GM23338 (cell line): ENCODE results near the gene YIF1A. TPM values are rescaled to one million over a fixed set of nuclear protein-coding genes. Genes with fewer than 3 reads are reported as not detected.

Experiments used
- ATAC-seq: fragments of 200-7000 bp; cut with Tn5 transposase; 3 replicates; pipeline ENCODE4 v1.9.1; 2020
- DNase-seq: peaks from one replicate; pipeline ENCODE4 v3.0.0-alpha.2; 2015; ENCODE audit warnings: low spot score
- H2AFZ ChIP-seq: fragments of 200-600 bp; sonication (generic); 2 replicates; pipeline ENCODE4 v1.8.0; 2016; ENCODE audit warnings: antibody characterized with exemption, mild to moderate bottlenecking, moderate library complexity
- H3F3A ChIP-seq: fragments of 200-600 bp; sonication (generic); replicated peaks from 2 replicates; pipeline ENCODE4 v1.8.0; 2017; ENCODE audit warnings: antibody characterized with exemption, mixed run types, low read depth
- H3K27ac ChIP-seq: fragments of 200-600 bp; sonication (generic); 2 replicates; pipeline ENCODE4 v1.6.1; 2016; ENCODE audit warnings: low read depth
- H3K27me3 ChIP-seq: fragments of 200-600 bp; sonication (generic); 2 replicates; pipeline ENCODE4 v1.8.0; 2016; ENCODE audit warnings: mild to moderate bottlenecking, mixed run types, moderate library complexity; ENCODE audit not compliant: insufficient read depth
- H3K36me3 ChIP-seq: fragments of 200-600 bp; sonication (generic); 2 replicates; pipeline ENCODE4 v1.8.0; 2016; ENCODE audit warnings: mild to moderate bottlenecking; ENCODE audit not compliant: insufficient read depth
- H3K4me1 ChIP-seq: fragments of 200-600 bp; sonication (generic); 2 replicates; pipeline ENCODE4 v1.8.0; 2016; ENCODE audit warnings: mild to moderate bottlenecking, moderate library complexity; ENCODE audit not compliant: insufficient read depth
- H3K4me2 ChIP-seq: fragments of 200-600 bp; sonication (generic); 2 replicates; pipeline ENCODE4 v1.7.1; 2017; ENCODE audit warnings: mixed run types
- H3K4me3 ChIP-seq: fragments of 200-600 bp; sonication (generic); 2 replicates; pipeline ENCODE4 v1.6.1; 2016; ENCODE audit warnings: mixed run types
- H3K79me2 ChIP-seq: fragments of 200-600 bp; sonication (generic); replicated peaks from 2 replicates; pipeline ENCODE4 v1.8.0; 2017; ENCODE audit warnings: mild to moderate bottlenecking; ENCODE audit not compliant: insufficient read depth
- H3K9me2 ChIP-seq: fragments of 200-600 bp; sonication (generic); 2 replicates; pipeline ENCODE4 v1.8.0; 2017; ENCODE audit not compliant: insufficient read depth
- H4K20me1 ChIP-seq: fragments of 200-600 bp; sonication (generic); replicated peaks from 2 replicates; pipeline ENCODE4 v1.8.0; 2017; ENCODE audit warnings: mild to moderate bottlenecking; ENCODE audit not compliant: insufficient read depth
- H3K27ac Mint-ChIP-seq: 2 replicates; pipeline ENCODE4 v1.8.0; 2020; ENCODE audit warnings: inconsistent platforms, mild to moderate bottlenecking, moderate library complexity, mixed read lengths
- H3K27me3 Mint-ChIP-seq: 3 replicates; pipeline ENCODE4 v1.8.0; 2022; ENCODE audit warnings: low read depth, mild to moderate bottlenecking, moderate library complexity, mixed read lengths, inconsistent platforms; ENCODE audit not compliant: insufficient read depth, poor library complexity
- H3K36me3 Mint-ChIP-seq: 3 replicates; pipeline ENCODE4 v1.8.0; 2021; ENCODE audit warnings: low read depth, mild to moderate bottlenecking, inconsistent platforms, moderate library complexity, mixed read lengths
- H3K4me1 Mint-ChIP-seq: 3 replicates; pipeline ENCODE4 v1.8.0; 2020; ENCODE audit warnings: mild to moderate bottlenecking, inconsistent platforms, mixed read lengths
- H3K4me3 Mint-ChIP-seq: 3 replicates; pipeline ENCODE4 v1.8.0; 2021; ENCODE audit warnings: moderate library complexity, mild to moderate bottlenecking, inconsistent platforms, mixed read lengths
- H3K9me3 Mint-ChIP-seq: 3 replicates; pipeline ENCODE4 v1.8.0; 2020; ENCODE audit warnings: moderate library complexity, mild to moderate bottlenecking, inconsistent platforms, mixed read lengths
- CREB1 ChIP-seq: fragments of 250-450 bp; sonication (Bioruptor Pico); IDR thresholded peaks from 2 replicates; pipeline ENCODE4 v1.5.0; 2020; ENCODE audit warnings: low read depth, mild to moderate bottlenecking, moderate library complexity
- EZH2 ChIP-seq: fragments of 200-600 bp; sonication (generic); IDR thresholded peaks from one replicate; pipeline ENCODE4 v1.8.0; 2017; ENCODE audit warnings: antibody characterized with exemption, mild to moderate bottlenecking, low read depth; ENCODE audit not compliant: unreplicated experiment
- EZH2phosphoT487 ChIP-seq: fragments of 200-600 bp; sonication (generic); IDR thresholded peaks from one replicate; pipeline ENCODE4 v1.8.1; 2018; ENCODE audit warnings: antibody characterized with exemption; ENCODE audit not compliant: unreplicated experiment
- JUNB ChIP-seq: IDR thresholded peaks from one replicate; pipeline ENCODE4 v1.6.1; 2016; ENCODE audit warnings: antibody characterized with exemption; ENCODE audit not compliant: unreplicated experiment
- NANOG ChIP-seq: IDR thresholded peaks from 2 replicates; pipeline ENCODE4 v1.6.1; 2016; ENCODE audit warnings: antibody characterized with exemption, borderline replicate concordance
- POLR2AphosphoS5 ChIP-seq: IDR thresholded peaks from 2 replicates; pipeline ENCODE4 v1.6.1; 2016; ENCODE audit warnings: antibody characterized with exemption, low read depth
- ZNF114 ChIP-seq: fragments of 250-450 bp; sonication (Bioruptor Pico); IDR thresholded peaks from 2 replicates; pipeline ENCODE4 v1.5.0; 2020; ENCODE audit warnings: mild to moderate bottlenecking, moderate library complexity
- ZNF331 ChIP-seq: fragments of 250-450 bp; sonication (Bioruptor Pico); IDR thresholded peaks from 2 replicates; pipeline ENCODE4 v1.5.0; 2020; ENCODE audit warnings: low read depth, mild to moderate bottlenecking, moderate library complexity
- polyA plus RNA-seq: library from polyadenylated mRNA; unstranded; fragments of >200 nt; fragmentation: Nextera tagmentation; extraction: Ambion mirVana; gene quantifications from 2 replicates; pipeline ENCODE4 v1.2.1, GENCODE V29; 2016
- total RNA-seq: library from RNA; depleted of rRNA; stranded (reverse); fragments of >200 nt; shearing (Covaris generic); gene quantifications from 2 replicates; pipeline ENCODE4 v1.2.3, GENCODE V29; 2014
- TF ChIP-seq, protein P1 (sequence below): IDR thresholded peaks from 2 replicates; pipeline ENCODE4 v1.6.1; 2016; ENCODE audit warnings: antibody characterized with exemption

The YIF1A gene
- total and polyA plus RNA-seq, 2 experiments from 2014 or later = 75.6 to 87.0 TPM

DNA sequence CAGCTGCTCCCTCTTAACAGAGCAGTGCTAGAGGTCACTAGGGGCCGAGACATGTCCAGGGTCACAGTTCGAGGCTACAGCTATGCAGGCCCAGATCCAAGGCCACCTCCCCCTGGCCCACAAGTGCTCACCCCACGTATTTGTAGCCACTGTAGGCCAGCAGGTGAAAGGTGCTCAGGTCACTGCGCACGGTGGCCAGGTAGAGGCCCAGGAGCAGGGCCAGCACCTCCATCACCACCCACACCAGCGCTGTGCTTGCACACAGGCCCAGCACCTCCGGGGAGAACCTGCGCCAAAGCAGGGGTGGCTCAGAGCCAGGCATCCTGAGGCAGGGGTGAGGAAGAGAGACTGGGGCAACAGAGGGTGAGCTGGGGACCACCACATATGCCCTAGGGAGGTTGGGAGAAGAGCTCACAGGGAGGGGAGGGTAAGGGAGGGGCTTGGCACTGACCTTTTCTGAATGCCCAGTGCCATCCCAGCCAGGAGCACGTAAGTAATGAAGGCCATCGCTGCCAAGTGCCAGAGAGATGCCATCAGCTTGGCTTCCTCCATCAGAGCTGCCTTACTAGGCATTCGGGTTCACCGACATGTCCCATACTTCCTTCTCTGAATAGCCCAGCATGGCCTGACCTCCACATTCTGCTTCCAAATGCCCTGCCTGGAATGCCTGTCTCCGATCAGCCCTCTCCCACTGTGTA lies 3.5 kb downstream of the YIF1A start:
- TF ChIP-seq, protein P1, sequence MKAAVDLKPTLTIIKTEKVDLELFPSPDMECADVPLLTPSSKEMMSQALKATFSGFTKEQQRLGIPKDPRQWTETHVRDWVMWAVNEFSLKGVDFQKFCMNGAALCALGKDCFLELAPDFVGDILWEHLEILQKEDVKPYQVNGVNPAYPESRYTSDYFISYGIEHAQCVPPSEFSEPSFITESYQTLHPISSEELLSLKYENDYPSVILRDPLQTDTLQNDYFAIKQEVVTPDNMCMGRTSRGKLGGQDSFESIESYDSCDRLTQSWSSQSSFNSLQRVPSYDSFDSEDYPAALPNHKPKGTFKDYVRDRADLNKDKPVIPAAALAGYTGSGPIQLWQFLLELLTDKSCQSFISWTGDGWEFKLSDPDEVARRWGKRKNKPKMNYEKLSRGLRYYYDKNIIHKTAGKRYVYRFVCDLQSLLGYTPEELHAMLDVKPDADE = no peak
- TF ChIP-seq ZNF114 (no peak), CREB1 (CRISPR knock-in tag) (no peak)
- Histone ChIP-seq H3F3A (peaks cover 18% of the 10 kb centered on the region; the same call in 1 of the 2 replicates), H3K4me3 (no peak overlapping the region), H3K27ac (no peak overlapping the region), H3K9me2 (no peaks in the 10 kb centered on the region), H3K4me2 (no peak overlapping the region), H4K20me1 (no peaks in the 10 kb centered on the region; the same call in none of the 2 replicates), H3K79me2 (peaks cover 9% of the 10 kb centered on the region), H3K27me3 (peaks cover 5% of the 10 kb centered on the region), H3K36me3 (no peaks in the 10 kb centered on the region; the same call in 1 of the 2 replicates), H2AFZ (no peak overlapping the region), H3K4me1 (peaks cover 22% of the 10 kb centered on the region)
- H3K4me3 Mint-ChIP-seq = no peak overlapping the region
- H3K4me1 Mint-ChIP-seq = peaks cover 30% of the 10 kb centered on the region
- ATAC-seq (no peak), DNase-seq (no peak)
- peaks cover 2% of the 10 kb centered on the region; the same call in 1 of the 3 replicates for H3K9me3 Mint-ChIP-seq
- no peak overlapping the region for H3K27ac Mint-ChIP-seq
- H3K27me3 Mint-ChIP-seq = peaks cover 30% of the 10 kb centered on the region
- no peaks in the 10 kb centered on the region; the same call in 2 of the 3 replicates for H3K36me3 Mint-ChIP-seq

DNA sequence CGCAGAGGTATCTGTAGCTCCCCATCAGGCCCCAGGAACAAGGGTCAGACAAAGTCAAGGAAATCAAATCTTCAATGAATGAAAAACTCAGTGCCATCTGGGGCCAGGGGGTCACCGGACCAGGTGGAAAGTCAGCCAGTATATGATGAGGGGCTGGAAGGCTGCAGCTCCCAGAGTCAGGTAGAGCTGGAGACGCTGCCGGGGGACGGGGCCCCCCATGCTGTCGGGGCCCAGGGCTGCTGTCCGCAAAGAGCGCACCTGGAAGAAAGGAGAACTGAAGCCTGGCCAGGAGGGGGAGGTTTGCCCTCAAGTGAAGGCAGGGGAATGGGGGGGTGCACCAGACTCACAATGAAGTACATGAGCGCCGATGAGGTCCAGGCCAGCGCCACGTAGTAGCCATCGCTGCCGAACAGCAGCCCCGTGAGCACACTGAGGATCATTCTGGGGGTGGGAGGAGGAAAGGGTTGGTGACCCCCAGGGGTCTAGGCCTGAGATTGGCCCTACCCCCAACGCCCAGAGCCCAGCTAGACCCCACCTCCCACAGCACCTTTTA lies 4.3 kb downstream of the YIF1A start:
- peaks cover 2% of the 10 kb centered on the region; the same call in 1 of the 3 replicates for H3K9me3 Mint-ChIP-seq
- H3K4me1 Mint-ChIP-seq = peaks cover 24% of the 10 kb centered on the region
- peaks cover 14% of the 10 kb centered on the region for H3K4me1 ChIP-seq
- ATAC-seq (no peak), DNase-seq (no peak)
- no peak for TF ChIP-seq ZNF331 (CRISPR knock-in tag)
- TF ChIP-seq JUNB = no peak
- no peak for TF ChIP-seq NANOG
- TF ChIP-seq EZH2phosphoT487 = no peak
- TF ChIP-seq POLR2AphosphoS5 = no peak
- TF ChIP-seq EZH2 = no peak
- no peak for TF ChIP-seq ZNF114
- TF ChIP-seq CREB1 (CRISPR knock-in tag) = no peak
- no peak overlapping the region for H3K4me2 ChIP-seq
- no peaks in the 10 kb centered on the region for H3K9me2 ChIP-seq
- no peaks in the 10 kb centered on the region; the same call in 1 of the 2 replicates for H3K36me3 ChIP-seq
- H3K4me3 Mint-ChIP-seq = no peak overlapping the region
- H3K27me3 ChIP-seq = no peaks in the 10 kb centered on the region
- 0 out of 2 replicates have a peak, but pooled peaks cover 11% of the 10 kb centered on the region for H3F3A ChIP-seq
- no peak overlapping the region for H3K4me3 ChIP-seq
- no peak overlapping the region for H3K27ac ChIP-seq
- H3K27ac Mint-ChIP-seq = no peak overlapping the region
- H3K79me2 ChIP-seq = peaks cover 9% of the 10 kb centered on the region
- no peaks in the 10 kb centered on the region; the same call in 2 of the 3 replicates for H3K36me3 Mint-ChIP-seq
- no peak overlapping the region for H2AFZ ChIP-seq
- H4K20me1 ChIP-seq = no peaks in the 10 kb centered on the region; the same call in none of the 2 replicates
- peaks cover 26% of the 10 kb centered on the region for H3K27me3 Mint-ChIP-seq
